Ascending aorta (tissue), 2 donors: ENCODE data around the gene FBLN5. TPM values are rescaled to one million over a fixed set of nuclear protein-coding genes. Genes with fewer than 3 reads are reported as not detected.

ENCODE experiments used
- DNase-seq, 2 donors: peaks; one replicate each; pipeline ENCODE4 v3.0.0-alpha.2; 2019; ENCODE audit warnings: low spot score in 2 of 2
- H3K27ac ChIP-seq, 2 donors: fragments of 200-600 bp; sonication (generic); one replicate each; pipeline ENCODE4 v1.5.1; 2016 to 2017; ENCODE audit warnings: mild to moderate bottlenecking in 1 of 2
- H3K27me3 ChIP-seq: fragments of 200-600 bp; sonication (generic); one replicate; pipeline ENCODE4 v1.5.1; 2017
- H3K36me3 ChIP-seq, 2 donors: fragments of 200-600 bp; sonication (generic); one replicate each; pipeline ENCODE4 v1.5.1; 2016
- H3K4me1 ChIP-seq, 2 donors: fragments of 200-600 bp; sonication (generic); one replicate each; pipeline ENCODE4 v1.5.1; 2016 to 2017; ENCODE audit warnings: mild to moderate bottlenecking in 1 of 2
- H3K4me3 ChIP-seq, 2 donors: fragments of 200-600 bp; sonication (generic); one replicate each; pipeline ENCODE4 v1.5.1; 2016 to 2017; ENCODE audit warnings: mild to moderate bottlenecking in 1 of 2
- H3K9me3 ChIP-seq, 2 donors: fragments of 200-600 bp; sonication (generic); one replicate each; pipeline ENCODE4 v1.5.1; 2016
- intact Hi-C: fragments of 100-400 bp; cut with DNase I; formaldehyde crosslinking; loops from one replicate; pipeline ENCODE4 v1.15.1; 2023
- total RNA-seq: library from RNA; depleted of rRNA; stranded (reverse); fragments of >200 nt; gene quantifications from one replicate; pipeline ENCODE4 v1.1.0, GENCODE V29; 2016
- TF ChIP-seq, protein P1 (sequence below), 3 experiments: fragments of 200-600 bp in 2 of 3; fragments of 450-650 bp in 1 of 3; sonication (generic) in 2 of 3; IDR thresholded peaks; one replicate each; pipeline ENCODE4 v1.5.1; 2016 to 2019; ENCODE audit warnings: antibody characterized with exemption in 3 of 3, mild to moderate bottlenecking in 1 of 3, moderate library complexity in 1 of 3

FBLN5 gene
- total RNA-seq, 1 donor from 2014 or later: 280 TPM

DNA sequence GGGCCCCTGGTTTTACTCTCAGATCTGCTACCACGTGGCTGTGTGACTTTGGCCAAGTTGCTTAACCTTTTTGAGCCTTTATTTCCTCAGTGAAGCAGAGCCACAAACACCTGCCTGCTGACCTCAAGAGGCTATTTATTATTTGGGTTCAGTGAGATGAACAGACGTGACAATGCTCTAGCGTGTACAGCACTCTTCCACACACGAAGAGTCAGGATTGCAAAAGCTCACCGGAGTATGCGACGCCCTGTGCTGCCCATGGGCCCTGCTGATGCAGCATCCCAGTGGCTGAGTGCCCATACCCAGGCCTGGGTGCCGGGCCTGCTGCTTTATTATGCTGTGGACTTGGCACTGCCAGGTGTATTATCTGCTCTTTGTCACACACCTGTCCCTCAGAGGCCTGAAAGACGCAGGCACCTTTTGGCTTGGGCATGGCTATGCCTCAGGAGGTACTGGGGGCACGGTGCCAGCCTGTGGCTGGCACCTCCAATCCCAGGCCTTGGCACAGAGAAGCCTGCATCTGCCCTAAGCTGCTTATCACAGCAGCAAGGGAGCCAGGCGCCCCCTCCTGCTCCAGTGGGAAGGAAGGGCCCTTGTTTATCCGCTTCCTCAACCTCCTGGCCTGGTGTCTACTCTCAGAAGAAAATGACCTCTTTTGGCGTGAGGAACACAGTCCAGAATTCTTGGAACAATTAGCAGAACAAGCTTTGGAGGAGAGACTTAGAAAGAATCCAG, 57.9 kb downstream of the FBLN5 start:
- DNase-seq: no peak
- H3K27me3 ChIP-seq: no peaks in the 10 kb centered on the region
- TF ChIP-seq, protein P1, sequence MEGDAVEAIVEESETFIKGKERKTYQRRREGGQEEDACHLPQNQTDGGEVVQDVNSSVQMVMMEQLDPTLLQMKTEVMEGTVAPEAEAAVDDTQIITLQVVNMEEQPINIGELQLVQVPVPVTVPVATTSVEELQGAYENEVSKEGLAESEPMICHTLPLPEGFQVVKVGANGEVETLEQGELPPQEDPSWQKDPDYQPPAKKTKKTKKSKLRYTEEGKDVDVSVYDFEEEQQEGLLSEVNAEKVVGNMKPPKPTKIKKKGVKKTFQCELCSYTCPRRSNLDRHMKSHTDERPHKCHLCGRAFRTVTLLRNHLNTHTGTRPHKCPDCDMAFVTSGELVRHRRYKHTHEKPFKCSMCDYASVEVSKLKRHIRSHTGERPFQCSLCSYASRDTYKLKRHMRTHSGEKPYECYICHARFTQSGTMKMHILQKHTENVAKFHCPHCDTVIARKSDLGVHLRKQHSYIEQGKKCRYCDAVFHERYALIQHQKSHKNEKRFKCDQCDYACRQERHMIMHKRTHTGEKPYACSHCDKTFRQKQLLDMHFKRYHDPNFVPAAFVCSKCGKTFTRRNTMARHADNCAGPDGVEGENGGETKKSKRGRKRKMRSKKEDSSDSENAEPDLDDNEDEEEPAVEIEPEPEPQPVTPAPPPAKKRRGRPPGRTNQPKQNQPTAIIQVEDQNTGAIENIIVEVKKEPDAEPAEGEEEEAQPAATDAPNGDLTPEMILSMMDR (IDR thresholded peaks at IDR 0.05): no peak
- intact Hi-C loops: no loop called here
- no peaks in the 10 kb centered on the region for H3K9me3 ChIP-seq
- H3K4me1 ChIP-seq: peaks cover 35 to 68% of the 10 kb centered on the region in 2 donors
- peak overlapping the region; percentile 91 to 95 for H3K27ac ChIP-seq
- peaks cover 30 to 64% of the 10 kb centered on the region in 2 donors for H3K36me3 ChIP-seq
- H3K4me3 ChIP-seq: peak overlapping the region in 1 of 2 donors; percentile 3

DNA sequence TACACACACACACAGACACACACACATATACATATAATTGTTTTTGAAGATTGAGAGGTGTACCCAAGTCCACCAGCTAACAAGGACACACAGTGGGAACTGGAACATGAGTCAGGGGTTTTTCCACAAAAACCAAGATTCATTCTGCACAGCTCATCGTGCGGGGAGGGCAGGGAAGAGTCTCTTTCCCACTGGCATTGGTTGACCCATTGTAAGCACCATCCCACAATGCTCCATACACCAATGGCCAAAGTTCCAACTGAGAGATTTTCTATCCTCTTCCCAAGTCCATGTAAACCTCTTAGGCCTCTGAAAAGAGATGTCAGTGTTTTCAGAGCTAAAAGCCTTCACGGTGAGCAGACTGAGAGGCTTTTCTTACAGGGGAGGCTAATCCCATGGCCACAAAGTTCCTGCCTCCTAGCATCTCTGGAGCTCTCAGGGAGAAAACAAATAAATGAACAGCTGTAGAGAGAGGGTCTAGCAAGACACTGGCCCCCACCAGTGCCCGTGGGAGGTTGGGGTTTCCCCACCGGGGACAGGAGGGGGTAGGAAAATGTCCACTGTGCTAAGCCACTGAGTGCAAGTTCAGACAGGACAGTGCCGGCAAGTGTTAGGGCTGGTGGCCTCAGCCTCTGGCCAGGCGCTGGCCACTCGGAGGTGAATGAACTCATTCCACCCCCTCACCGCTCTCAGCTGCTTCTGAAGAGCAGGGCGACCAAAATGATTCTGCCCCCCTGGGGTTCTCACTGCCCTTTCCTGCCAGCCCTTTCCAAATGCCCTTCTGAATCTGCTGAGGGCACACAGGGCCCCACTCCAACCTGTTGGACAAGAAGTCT, 58.6 kb downstream of the FBLN5 start:
- Histone ChIP-seq H3K4me3 (peak overlapping the region in 1 of 2 donors; percentile 3), H3K36me3 (peaks cover 30 to 65% of the 10 kb centered on the region in 2 donors), H3K27ac (peak overlapping the region; percentile 91 to 95), H3K27me3 (no peaks in the 10 kb centered on the region), H3K4me1 (peaks cover 37 to 72% of the 10 kb centered on the region in 2 donors), H3K9me3 (no peaks in the 10 kb centered on the region)
- no peak for DNase-seq
- TF ChIP-seq, protein P1 (IDR thresholded peaks at IDR 0.05): no peak
- intact Hi-C loops: no loop called here

DNA sequence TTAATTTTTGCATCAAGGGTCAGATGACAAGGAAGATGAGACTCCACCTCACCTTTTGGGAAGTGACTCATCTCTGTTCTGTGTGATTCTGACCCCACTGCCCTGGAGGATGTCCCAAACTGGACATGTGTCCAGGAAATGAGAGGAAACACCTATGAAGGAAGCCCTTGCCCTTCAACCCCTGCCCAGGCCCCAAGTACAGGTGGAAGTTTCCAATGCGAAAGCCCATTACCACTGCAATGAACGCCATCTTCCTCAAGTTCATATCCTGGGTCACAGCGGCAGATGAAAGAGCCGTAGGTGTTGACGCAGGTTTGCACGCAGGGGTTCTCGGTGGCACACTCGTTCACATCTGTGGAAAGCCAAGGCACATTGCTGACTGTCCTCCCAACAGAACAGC, 60.5 kb downstream of the FBLN5 start:
- DNase-seq: no peak
- H3K4me3 ChIP-seq: no peak overlapping the region
- TF ChIP-seq, protein P1 (IDR thresholded peaks at IDR 0.05): no peak
- peak overlapping the region; percentile 80 to 91 for H3K27ac ChIP-seq
- no peaks in the 10 kb centered on the region for H3K27me3 ChIP-seq
- no peaks in the 10 kb centered on the region for H3K9me3 ChIP-seq
- H3K4me1 ChIP-seq: peaks cover 29 to 73% of the 10 kb centered on the region in 2 donors
- intact Hi-C loops: no loop called here
- peaks cover 35 to 57% of the 10 kb centered on the region in 2 donors for H3K36me3 ChIP-seq

DNA sequence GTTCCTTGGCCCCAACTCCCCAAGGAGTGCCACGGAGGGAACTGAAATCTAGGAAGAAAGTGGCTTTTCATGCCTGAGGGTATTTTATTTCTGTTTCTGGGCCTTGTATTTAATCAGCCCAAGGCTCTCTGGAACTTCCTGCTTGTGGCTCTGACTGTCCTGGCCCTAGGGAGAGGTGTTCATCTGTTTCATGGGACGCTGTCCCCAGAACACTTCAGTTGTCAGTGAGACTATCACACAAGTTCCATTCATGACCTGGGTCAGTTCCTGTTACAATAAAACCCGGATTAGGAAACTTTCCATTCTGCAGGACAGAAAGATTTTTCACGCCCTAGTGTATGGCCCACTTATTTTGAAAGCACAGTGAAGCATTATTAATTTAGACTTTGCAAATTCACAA, 61.7 kb downstream of the FBLN5 start:
- Histone ChIP-seq H3K36me3 (peaks cover 38 to 55% of the 10 kb centered on the region in 2 donors), H3K4me1 (peaks cover 27 to 64% of the 10 kb centered on the region in 2 donors), H3K27ac (peak overlapping the region; percentile 80 to 91), H3K27me3 (no peaks in the 10 kb centered on the region), H3K9me3 (no peaks in the 10 kb centered on the region), H3K4me3 (no peak overlapping the region)
- no peak for DNase-seq
- TF ChIP-seq, protein P1 (IDR thresholded peaks at IDR 0.05): no peak
- intact Hi-C loops: no loop called here

DNA sequence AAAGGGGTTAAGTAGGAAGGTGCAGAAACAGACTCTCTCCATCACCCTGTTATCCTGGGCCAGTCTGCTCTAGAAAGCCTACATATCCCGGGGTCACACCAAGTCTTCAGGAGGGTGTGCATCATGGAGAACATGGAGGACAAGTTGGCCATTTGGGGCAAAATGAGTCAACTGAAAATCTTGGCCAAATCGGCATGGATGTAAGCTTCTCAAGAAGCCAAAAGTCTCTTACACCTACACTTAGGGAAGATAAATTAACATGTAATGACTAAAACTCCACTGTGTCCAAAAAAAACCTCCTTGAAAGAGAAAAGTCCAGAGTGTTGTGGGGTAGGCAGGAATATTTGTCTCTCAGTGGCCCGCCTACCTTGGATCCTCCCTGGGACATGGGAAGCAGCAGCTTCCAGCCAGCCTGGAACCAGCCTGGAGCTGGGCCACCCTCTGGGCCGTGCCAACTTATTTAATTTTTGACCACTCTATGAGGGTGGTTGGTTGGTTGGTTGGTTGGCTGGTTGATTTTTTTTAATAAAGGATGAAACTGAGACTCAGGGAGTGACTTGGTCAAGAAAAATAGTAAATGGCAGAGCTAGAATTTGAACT, 62.3 kb downstream of the FBLN5 start:
- peaks cover 20 to 60% of the 10 kb centered on the region in 2 donors for H3K4me1 ChIP-seq
- no peak overlapping the region for H3K4me3 ChIP-seq
- intact Hi-C loops: no loop called here
- no peaks in the 10 kb centered on the region for H3K27me3 ChIP-seq
- DNase-seq: no peak
- peaks cover 43 to 54% of the 10 kb centered on the region in 2 donors for H3K36me3 ChIP-seq
- TF ChIP-seq, protein P1 (IDR thresholded peaks at IDR 0.05): no peak
- no peaks in the 10 kb centered on the region for H3K9me3 ChIP-seq
- H3K27ac ChIP-seq: peak overlapping the region; percentile 80 to 91
